Measurements from ENCODE around the gene HBB.

GRCh38 chr11:5196067-5196466 is 30.8 kb downstream of the HBB start:
- TF ChIP-seq BCL11B (tag by site-specific recombination; IDR thresholded peaks at IDR 0.05; ENCODE audit: low read depth): no peak
- TF ChIP-seq ZNF664 (tag by site-specific recombination; IDR thresholded peaks at IDR 0.05): no peak
- no peak for TF ChIP-seq ZBTB49 (tag by site-specific recombination; IDR thresholded peaks at IDR 0.05; ENCODE audit: low read depth)
- TF ChIP-seq, protein P1, sequence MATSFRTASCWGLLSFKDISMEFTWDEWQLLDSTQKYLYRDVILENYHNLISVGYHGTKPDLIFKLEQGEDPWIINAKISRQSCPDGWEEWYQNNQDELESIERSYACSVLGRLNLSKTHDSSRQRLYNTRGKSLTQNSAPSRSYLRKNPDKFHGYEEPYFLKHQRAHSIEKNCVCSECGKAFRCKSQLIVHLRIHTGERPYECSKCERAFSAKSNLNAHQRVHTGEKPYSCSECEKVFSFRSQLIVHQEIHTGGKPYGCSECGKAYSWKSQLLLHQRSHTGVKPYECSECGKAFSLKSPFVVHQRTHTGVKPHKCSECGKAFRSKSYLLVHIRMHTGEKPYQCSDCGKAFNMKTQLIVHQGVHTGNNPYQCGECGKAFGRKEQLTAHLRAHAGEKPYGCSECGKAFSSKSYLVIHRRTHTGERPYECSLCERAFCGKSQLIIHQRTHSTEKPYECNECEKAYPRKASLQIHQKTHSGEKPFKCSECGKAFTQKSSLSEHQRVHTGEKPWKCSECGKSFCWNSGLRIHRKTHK (tag by site-specific recombination; IDR thresholded peaks at IDR 0.05): no peak
- no peak for TF ChIP-seq ZBTB8A (tag by site-specific recombination; IDR thresholded peaks at IDR 0.05)
- no peak for TF ChIP-seq CTCF (tag by site-specific recombination; IDR thresholded peaks at IDR 0.05)
- TF ChIP-seq BCL6B (tag by site-specific recombination; IDR thresholded peaks at IDR 0.05): no peak
